ENCODE measurements around the gene MAP6. TPM values are rescaled to one million over a fixed set of nuclear protein-coding genes. Genes with fewer than 3 reads are reported as not detected.

The MAP6 gene
- total RNA-seq, 1 donor from 2014 or later, result 3.3 TPM

DNA sequence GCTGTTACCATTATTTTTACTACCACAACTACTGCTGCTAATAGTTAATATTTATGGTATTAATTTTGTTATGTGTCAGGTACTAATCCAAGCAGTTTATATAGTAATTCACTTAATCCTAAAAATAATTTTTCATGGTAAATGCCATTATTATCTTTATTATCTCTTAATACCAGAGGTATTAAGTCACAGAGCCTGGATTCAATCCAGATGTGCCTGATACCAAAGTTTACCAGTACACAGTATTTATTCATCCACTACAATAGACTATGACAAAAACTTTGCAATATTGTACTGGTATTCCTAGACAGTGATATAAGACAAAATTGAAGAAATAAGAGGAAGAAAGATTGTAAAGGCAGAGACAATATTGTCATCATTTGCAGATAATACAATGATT, 24.5 kb downstream of the MAP6 start:
- no peak for DNase-seq (ENCODE audit: low read depth)
- no peaks in the 10 kb centered on the region for H3K36me3 ChIP-seq (ENCODE audit: control insufficient read depth, insufficient read depth, low read length)
- H3K4me3 ChIP-seq (ENCODE audit: low read depth, low read length), result no peak overlapping the region
- H3K27me3 ChIP-seq (ENCODE audit: control insufficient read depth, insufficient read depth, low read length), result no peaks in the 10 kb centered on the region
- TF ChIP-seq, protein P1, sequence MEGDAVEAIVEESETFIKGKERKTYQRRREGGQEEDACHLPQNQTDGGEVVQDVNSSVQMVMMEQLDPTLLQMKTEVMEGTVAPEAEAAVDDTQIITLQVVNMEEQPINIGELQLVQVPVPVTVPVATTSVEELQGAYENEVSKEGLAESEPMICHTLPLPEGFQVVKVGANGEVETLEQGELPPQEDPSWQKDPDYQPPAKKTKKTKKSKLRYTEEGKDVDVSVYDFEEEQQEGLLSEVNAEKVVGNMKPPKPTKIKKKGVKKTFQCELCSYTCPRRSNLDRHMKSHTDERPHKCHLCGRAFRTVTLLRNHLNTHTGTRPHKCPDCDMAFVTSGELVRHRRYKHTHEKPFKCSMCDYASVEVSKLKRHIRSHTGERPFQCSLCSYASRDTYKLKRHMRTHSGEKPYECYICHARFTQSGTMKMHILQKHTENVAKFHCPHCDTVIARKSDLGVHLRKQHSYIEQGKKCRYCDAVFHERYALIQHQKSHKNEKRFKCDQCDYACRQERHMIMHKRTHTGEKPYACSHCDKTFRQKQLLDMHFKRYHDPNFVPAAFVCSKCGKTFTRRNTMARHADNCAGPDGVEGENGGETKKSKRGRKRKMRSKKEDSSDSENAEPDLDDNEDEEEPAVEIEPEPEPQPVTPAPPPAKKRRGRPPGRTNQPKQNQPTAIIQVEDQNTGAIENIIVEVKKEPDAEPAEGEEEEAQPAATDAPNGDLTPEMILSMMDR (IDR thresholded peaks at IDR 0.05; ENCODE audit: insufficient read depth, low read length, poor library complexity, severe bottlenecking), result no peak

DNA sequence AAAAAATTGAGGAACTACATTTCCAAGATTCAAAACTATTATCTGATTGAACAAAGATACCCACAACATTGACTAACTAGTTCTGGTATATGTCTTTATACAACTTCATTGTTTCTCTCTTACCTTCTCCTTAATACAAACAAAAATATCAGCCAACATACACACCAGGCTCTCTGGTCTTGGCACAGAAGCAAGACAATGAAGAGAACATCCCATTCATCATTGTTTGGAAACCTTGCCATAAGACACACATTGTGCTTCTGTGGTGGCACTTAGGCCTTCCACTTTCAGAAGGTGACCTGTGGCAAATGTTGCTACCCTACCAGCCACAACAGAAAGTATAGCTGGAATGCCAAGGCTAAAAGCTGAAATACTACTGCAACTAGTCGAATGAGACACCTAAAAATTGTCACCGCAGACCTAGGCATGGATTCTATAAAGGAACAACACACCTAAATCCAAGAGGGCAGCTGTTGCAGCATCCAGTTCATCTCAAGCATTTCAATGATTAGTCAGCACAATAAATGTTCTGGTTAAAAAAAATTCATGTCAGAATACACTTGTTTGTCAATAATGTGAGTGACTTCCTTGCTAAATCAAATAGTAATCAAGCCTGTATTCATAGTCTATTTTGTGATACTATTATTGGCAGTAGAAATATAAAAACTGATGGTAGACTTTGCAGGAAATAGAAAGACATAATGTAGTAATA, 26.3 kb downstream of the MAP6 start:
- no peak for DNase-seq (ENCODE audit: low read depth)
- TF ChIP-seq, protein P1 (IDR thresholded peaks at IDR 0.05; ENCODE audit: insufficient read depth, low read length, poor library complexity, severe bottlenecking), result no peak
- Histone ChIP-seq H3K27me3 (ENCODE audit: control insufficient read depth, insufficient read depth, low read length) (no peaks in the 10 kb centered on the region), H3K4me3 (ENCODE audit: low read depth, low read length) (no peak overlapping the region), H3K36me3 (ENCODE audit: control insufficient read depth, insufficient read depth, low read length) (no peaks in the 10 kb centered on the region)

DNA sequence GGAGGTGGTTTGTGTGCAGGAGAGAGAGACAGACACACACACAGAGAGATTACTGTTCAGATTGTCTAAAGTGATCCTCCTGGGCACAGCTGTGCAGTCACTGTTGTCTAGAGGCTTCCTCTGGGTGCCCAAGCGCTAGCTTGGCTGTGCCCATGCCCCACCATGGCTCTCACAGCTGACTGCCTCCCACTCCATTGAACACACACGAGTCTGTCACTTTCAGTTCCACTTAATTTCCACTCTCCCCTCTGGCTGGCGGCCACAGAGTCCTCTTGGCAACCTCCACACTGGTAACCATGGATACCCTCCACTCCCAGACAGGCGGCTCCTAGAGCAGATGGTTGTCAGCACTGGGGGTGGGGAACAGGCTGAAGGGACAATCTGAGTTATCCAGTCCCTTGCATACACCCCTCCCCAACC, 29.1 kb downstream of the MAP6 start:
- Histone ChIP-seq H3K36me3 (ENCODE audit: control insufficient read depth, insufficient read depth, low read length) (no peaks in the 10 kb centered on the region), H3K4me3 (ENCODE audit: low read depth, low read length) (no peak overlapping the region), H3K27me3 (ENCODE audit: control insufficient read depth, insufficient read depth, low read length) (no peaks in the 10 kb centered on the region)
- DNase-seq (ENCODE audit: low read depth), result peak; percentile 31
- TF ChIP-seq, protein P1 (IDR thresholded peaks at IDR 0.05; ENCODE audit: insufficient read depth, low read length, poor library complexity, severe bottlenecking), result no peak

DNA sequence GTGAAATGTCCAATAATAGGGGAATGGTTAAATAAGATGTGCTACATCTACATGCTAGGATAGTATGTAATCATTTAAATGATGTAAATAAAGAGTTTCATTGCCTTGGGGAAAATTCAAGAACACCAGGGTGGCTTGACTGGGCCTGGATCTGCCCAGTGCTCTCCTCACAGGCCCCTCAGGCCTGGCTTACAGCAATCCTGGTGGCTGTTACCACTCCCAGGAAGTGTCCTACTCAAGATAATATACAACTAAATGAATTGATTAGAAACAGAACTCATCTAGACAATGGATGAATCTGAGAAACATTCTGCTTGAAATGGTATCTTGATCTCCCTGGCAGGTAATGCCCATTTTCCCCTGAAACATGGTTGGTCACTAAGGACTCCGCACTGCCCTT, 30.8 kb downstream of the MAP6 start:
- H3K4me3 ChIP-seq (ENCODE audit: low read depth, low read length), result no peak overlapping the region
- no peak for DNase-seq (ENCODE audit: low read depth)
- TF ChIP-seq, protein P1 (IDR thresholded peaks at IDR 0.05; ENCODE audit: insufficient read depth, low read length, poor library complexity, severe bottlenecking), result no peak
- no peaks in the 10 kb centered on the region for H3K36me3 ChIP-seq (ENCODE audit: control insufficient read depth, insufficient read depth, low read length)
- no peaks in the 10 kb centered on the region for H3K27me3 ChIP-seq (ENCODE audit: control insufficient read depth, insufficient read depth, low read length)

DNA sequence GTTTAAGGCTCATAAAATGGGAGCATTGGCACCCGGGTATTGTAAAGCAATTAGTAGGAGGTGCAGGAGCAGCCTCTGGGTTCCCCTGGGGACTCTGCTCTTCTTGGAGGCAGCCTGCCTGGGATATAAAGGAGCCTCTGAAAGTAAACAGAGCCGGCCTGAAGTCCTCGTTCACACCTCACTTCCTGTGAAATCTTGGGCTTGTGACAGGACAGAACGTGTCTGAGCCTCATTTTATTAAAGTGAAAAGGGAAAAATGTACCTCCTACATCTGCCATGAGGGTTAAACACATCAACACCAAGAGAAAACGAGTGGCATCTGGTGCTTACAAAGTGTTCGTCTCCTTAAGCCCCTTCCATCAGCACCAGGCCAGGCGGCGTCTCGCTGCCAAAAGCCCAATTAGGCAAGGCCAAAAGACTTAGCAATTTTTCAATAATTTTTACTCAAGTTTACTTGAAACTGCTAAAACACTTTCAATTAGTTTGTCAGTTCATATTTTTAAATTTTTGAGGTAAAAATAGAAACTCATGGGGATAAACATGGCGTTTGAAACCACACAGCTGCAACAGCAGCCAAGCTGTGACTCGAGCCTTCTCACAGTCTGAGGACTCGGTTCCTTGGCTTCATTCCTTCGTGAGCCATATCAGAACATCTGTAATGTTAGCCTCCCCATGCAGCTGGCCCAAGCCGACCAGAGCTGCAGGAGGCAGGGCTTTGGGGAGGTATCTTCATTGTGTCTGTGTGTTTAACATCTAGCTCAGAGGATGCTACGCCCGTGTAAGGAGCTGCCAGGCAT, 33.6 kb downstream of the MAP6 start:
- Histone ChIP-seq H3K4me3 (ENCODE audit: low read depth, low read length) (no peak overlapping the region), H3K36me3 (ENCODE audit: control insufficient read depth, insufficient read depth, low read length) (no peaks in the 10 kb centered on the region), H3K27me3 (ENCODE audit: control insufficient read depth, insufficient read depth, low read length) (no peaks in the 10 kb centered on the region)
- TF ChIP-seq, protein P1 (IDR thresholded peaks at IDR 0.05; ENCODE audit: insufficient read depth, low read length, poor library complexity, severe bottlenecking), result no peak
- DNase-seq (ENCODE audit: low read depth), result no peak

Data from kidney epithelial cell (primary cell).